Neuronal stem cell (in vitro differentiated cells): ENCODE measurements around the gene APC. TPM values are rescaled to one million over a fixed set of nuclear protein-coding genes. Genes with fewer than 3 reads are reported as not detected.

Experiments
- DNase-seq: peaks from one replicate; pipeline ENCODE4 v3.0.0-alpha.2; 2013; ENCODE audit warnings: low spot score
- H2AFZ ChIP-seq: one replicate; pipeline ENCODE4 v1.6.1; 2013; ENCODE audit warnings: mild to moderate bottlenecking, low read length, inconsistent platforms
- H2AK5ac ChIP-seq: 2 replicates; pipeline ENCODE4 v1.6.1; 2013; ENCODE audit warnings: low read depth, mild to moderate bottlenecking, inconsistent platforms, low read length, moderate library complexity, mixed read lengths
- H2BK120ac ChIP-seq: 2 replicates; pipeline ENCODE4 v1.6.1; 2013; ENCODE audit warnings: low read depth, mild to moderate bottlenecking, inconsistent platforms, low read length, moderate library complexity, mixed read lengths
- H2BK12ac ChIP-seq: one replicate; pipeline ENCODE4 v1.6.1; 2013; ENCODE audit warnings: low read length, inconsistent platforms
- H2BK15ac ChIP-seq: 2 replicates; pipeline ENCODE4 v1.6.1; 2013; ENCODE audit warnings: mild to moderate bottlenecking, low read length, inconsistent platforms, mixed read lengths
- H2BK5ac ChIP-seq: one replicate; pipeline ENCODE4 v1.6.1; 2013; ENCODE audit warnings: inconsistent platforms, mild to moderate bottlenecking, low read length, moderate library complexity
- H3K14ac ChIP-seq: one replicate; pipeline ENCODE4 v1.6.1; 2013; ENCODE audit warnings: low read length, inconsistent platforms
- H3K18ac ChIP-seq: 2 replicates; pipeline ENCODE4 v1.6.1; 2013; ENCODE audit warnings: low read length, inconsistent platforms
- H3K23ac ChIP-seq: 2 replicates; pipeline ENCODE4 v1.6.1; 2013; ENCODE audit warnings: low read depth, mild to moderate bottlenecking, mixed read lengths, low read length, inconsistent platforms; ENCODE audit not compliant: poor library complexity
- H3K27ac ChIP-seq: replicated peaks from 3 replicates; pipeline ENCODE4 v1.5.1; 2013; ENCODE audit warnings: low read length, inconsistent platforms
- H3K27me3 ChIP-seq, 3 experiments: 2 replicates each; pipeline ENCODE4 v1.6.1; 2013; ENCODE audit warnings: low read length in 3 of 3, mild to moderate bottlenecking in 2 of 3, inconsistent platforms in 1 of 3, low read depth in 1 of 3, mixed read lengths in 1 of 3, moderate library complexity in 1 of 3; ENCODE audit not compliant: control insufficient read depth in 3 of 3, insufficient read depth in 3 of 3
- H3K36me3 ChIP-seq, 2 donors: replicated peaks in 1 of 2; 2 replicates each; pipeline ENCODE4 v1.6.1; 2013; ENCODE audit warnings: low read length in 2 of 2; ENCODE audit not compliant: control insufficient read depth in 2 of 2, insufficient read depth in 2 of 2
- H3K4ac ChIP-seq: 2 replicates; pipeline ENCODE4 v1.6.1; 2013; ENCODE audit warnings: inconsistent platforms, mild to moderate bottlenecking, low read length, moderate library complexity
- H3K4me1 ChIP-seq, 2 donors: 1 replicate in 1 of 2; 2 replicates in 1 of 2; pipeline ENCODE4 v1.6.1; 2013; ENCODE audit warnings: low read length in 2 of 2, low read depth in 1 of 2; ENCODE audit not compliant: control insufficient read depth in 2 of 2, insufficient read depth in 1 of 2
- H3K4me2 ChIP-seq: one replicate; pipeline ENCODE4 v1.6.1; 2013; ENCODE audit warnings: mild to moderate bottlenecking, low read length, inconsistent platforms; ENCODE audit not compliant: insufficient read depth, poor library complexity, severe bottlenecking
- H3K4me3 ChIP-seq, 2 donors: 2 replicates each; pipeline ENCODE4 v1.5.1; 2013; ENCODE audit warnings: low read length in 2 of 2, mild to moderate bottlenecking in 2 of 2, inconsistent platforms in 1 of 2, moderate library complexity in 1 of 2
- H3K79me1 ChIP-seq: one replicate; pipeline ENCODE4 v1.6.1; 2013; ENCODE audit warnings: low read depth, mild to moderate bottlenecking, inconsistent platforms, low read length, moderate library complexity
- H3K9ac ChIP-seq: one replicate; pipeline ENCODE4 v1.6.1; 2013; ENCODE audit warnings: mild to moderate bottlenecking, low read depth, low read length, inconsistent platforms; ENCODE audit not compliant: poor library complexity
- H3K9me3 ChIP-seq, 2 donors: replicated peaks in 1 of 2; 2 replicates each; pipeline versions ENCODE3 to v1.6.1; 2013; ENCODE audit warnings: low read length in 2 of 2, mild to moderate bottlenecking in 2 of 2, inconsistent platforms in 1 of 2, low read depth in 1 of 2, mixed read lengths in 1 of 2, moderate library complexity in 1 of 2; ENCODE audit not compliant: control insufficient read depth in 2 of 2, insufficient read depth in 1 of 2
- H4K8ac ChIP-seq: one replicate; pipeline ENCODE4 v1.6.1; 2013; ENCODE audit warnings: low read depth, mild to moderate bottlenecking, inconsistent platforms, low read length, moderate library complexity
- H4K91ac ChIP-seq: one replicate; pipeline ENCODE4 v1.6.1; 2013; ENCODE audit warnings: low read length, low read depth, mild to moderate bottlenecking, inconsistent platforms; ENCODE audit not compliant: poor library complexity
- WGBS, 2 donors: extraction: QIAGEN DNeasy Blood & Tissue Kit; methylation state at CpG; one replicate each; pipeline ENCODE4 v1.1.7; 2013; ENCODE audit warnings: missing lambda C conversion rate in 2 of 2, mixed read lengths in 1 of 2; ENCODE audit not compliant: insufficient read length in 2 of 2, insufficient replicate concordance in 1 of 2; ENCODE audit errors: extremely low coverage in 2 of 2; 5-methylcytosine and 5-hydroxymethylcytosine counted together
- polyA plus RNA-seq, 2 experiments: library from polyadenylated mRNA; stranded (reverse); fragments of 200-250 nt; gene quantifications; one replicate each; pipeline ENCODE4 v1.2.3, GENCODE V29; 2013

The APC gene
- 10.7 TPM for polyA plus RNA-seq (2013, experiment 1 of 2)
- 11.2 TPM for polyA plus RNA-seq (2013, experiment 2 of 2)

GRCh38 chr5:112737463-112738190, at the start of gene APC:
APC (plus strand) TSS chr5:112737885; CDS start chr5:112754891, 17,006 bp downstream.
- no peaks in the 10 kb centered on the region for H3K36me3 ChIP-seq
- H3K4ac ChIP-seq, result no peak within 1 kb of the TSS
- H2AFZ ChIP-seq, result peak within 1 kb of the TSS; percentile 95
- DNase-seq, result peak; percentile 79
- peak within 1 kb of the TSS; percentile 93 for H3K23ac ChIP-seq
- H2BK15ac ChIP-seq, result no peak within 1 kb of the TSS
- no peak within 1 kb of the TSS for H3K14ac ChIP-seq
- H4K91ac ChIP-seq, result no peak within 1 kb of the TSS
- no CpG with 5 or more reads among the region's 36 CpGs for WGBS, 2 donors
- H2BK120ac ChIP-seq, result no peak within 1 kb of the TSS
- no peak within 1 kb of the TSS for H2BK12ac ChIP-seq
- H3K4me1 ChIP-seq, result peaks cover 4 to 6% of the 10 kb centered on the region in 2 donors
- peaks cover 3% of the 10 kb centered on the region for H3K79me1 ChIP-seq
- H2AK5ac ChIP-seq, result no peak within 1 kb of the TSS
- no peaks in the 10 kb centered on the region for H3K9me3 ChIP-seq
- no peak within 1 kb of the TSS for H3K27ac ChIP-seq
- no peaks in the 10 kb centered on the region for H3K27me3 ChIP-seq
- no peak within 1 kb of the TSS for H2BK5ac ChIP-seq
- H3K18ac ChIP-seq, result peak within 1 kb of the TSS; percentile 86
- no peak within 1 kb of the TSS for H4K8ac ChIP-seq
- H3K9ac ChIP-seq, result peak within 1 kb of the TSS; percentile 88
- peak within 1 kb of the TSS; percentile 64 to 77 for H3K4me3 ChIP-seq
- peak within 1 kb of the TSS; percentile 84 for H3K4me2 ChIP-seq

- Histone ChIP-seq H2BK120ac (no peak overlapping the region), H3K4me2 (no peak overlapping the region)
- no peak for DNase-seq
Observed at GRCh38 chr5:112689155-112689909, 48.4 kb upstream of the APC start.

GRCh38 chr5:112690605-112691338, 46.9 kb upstream of the APC start:
- Histone ChIP-seq H3K4me1 (peaks cover 0 to 8% of the 10 kb centered on the region in 2 donors), H3K4me2 (no peak overlapping the region), H2BK15ac (no peak overlapping the region), H2BK5ac (no peak overlapping the region), H2AK5ac (no peak overlapping the region), H2BK12ac (no peak overlapping the region), H3K27me3 (no peaks in the 10 kb centered on the region), H3K18ac (no peak overlapping the region), H4K8ac (no peak overlapping the region), H3K36me3 (no peaks in the 10 kb centered on the region), H3K23ac (no peak overlapping the region), H3K14ac (no peak overlapping the region), H4K91ac (no peak overlapping the region), H3K79me1 (no peaks in the 10 kb centered on the region), H3K4ac (no peak overlapping the region), H2AFZ (peak overlapping the region; percentile 9), H3K4me3 (no peak overlapping the region), H3K9ac (no peak overlapping the region), H3K9me3 (peaks cover 0 to 3% of the 10 kb centered on the region in 2 donors), H2BK120ac (no peak overlapping the region), H3K27ac (no peak overlapping the region)
- WGBS, 2 donors, result no CpG with 5 or more reads among the region's 3 CpGs
- DNase-seq, result no peak

More at GRCh38 chr5:112689155-112689909, 48.4 kb upstream of the APC start:
- Histone ChIP-seq H2BK15ac (no peak overlapping the region), H3K79me1 (no peaks in the 10 kb centered on the region), H3K4me1 (peaks cover 8 to 10% of the 10 kb centered on the region in 2 donors), H3K27me3 (no peaks in the 10 kb centered on the region), H2AK5ac (no peak overlapping the region), H3K36me3 (no peaks in the 10 kb centered on the region), H3K4me3 (no peak overlapping the region), H3K18ac (no peak overlapping the region), H2BK5ac (no peak overlapping the region), H2BK12ac (no peak overlapping the region), H3K23ac (no peak overlapping the region), H4K91ac (no peak overlapping the region), H3K9me3 (peaks cover 0 to 3% of the 10 kb centered on the region in 2 donors), H2AFZ (no peak overlapping the region), H3K4ac (no peak overlapping the region), H3K9ac (no peak overlapping the region), H4K8ac (no peak overlapping the region), H3K14ac (no peak overlapping the region), H3K27ac (no peak overlapping the region)
- no CpG with 5 or more reads among the region's 3 CpGs for WGBS, 2 donors
